GM12874 (cell line): Measurements from ENCODE around the gene GRB14.

ENCODE experiments used
- CTCF ChIP-seq: IDR thresholded peaks from 2 replicates; pipeline ENCODE4 v1.5.1; 2011; ENCODE audit warnings: low read depth, mild to moderate bottlenecking, control low read depth, low read length, moderate library complexity; ENCODE audit not compliant: insufficient read depth

The GRB14 gene

GRCh38 chr2:164609790-164610189 lies 11.5 kb downstream of the GRB14 start:
- no peak for TF ChIP-seq CTCF

GRCh38 chr2:164606557-164606956 lies 14.7 kb downstream of the GRB14 start:
- TF ChIP-seq CTCF = no peak

GRCh38 chr2:164605295-164605694 lies 16.0 kb downstream of the GRB14 start:
- TF ChIP-seq CTCF = no peak

- TF ChIP-seq CTCF = no peak
Observed at GRCh38 chr2:164600763-164601162, 20.5 kb downstream of the GRB14 start.

- TF ChIP-seq CTCF = peak; percentile 64
Observed at GRCh38 chr2:164599954-164600589, 21.2 kb downstream of the GRB14 start.

- TF ChIP-seq CTCF = no peak
Observed at GRCh38 chr2:164597983-164598382, 23.3 kb downstream of the GRB14 start.

- TF ChIP-seq CTCF = no peak
Observed at GRCh38 chr2:164595031-164595430, 26.3 kb downstream of the GRB14 start.
